Head of caudate nucleus (tissue), 42 donors: Measurements from ENCODE around the gene KAZN.
A peak's percentile ranks its signal among the peaks of the same experiment; 100 is the strongest.
"Not testable (repeated sequence)": the region's sequence is repeated elsewhere in the genome, so short reads cannot be mapped to it uniquely, and the experiment has no call there.

Experiments
- DNase-seq, 42 donors: peaks; one replicate each; pipeline versions ENCODE4 v3.0.0 to v3.0.0-alpha.2; 2020 to 2021; ENCODE audit warnings: mixed read lengths in 7 of 42
- intact Hi-C: fragments of 100-400 bp; cut with DNase I; formaldehyde crosslinking; loops from one replicate; pipeline ENCODE4 v1.15.0; 2022

Gene KAZN

GRCh38 chr1:14955976-14956375, 357.5 kb downstream of the KAZN start:
- intact Hi-C loops, result no loop called here
- no peak for DNase-seq

DNA sequence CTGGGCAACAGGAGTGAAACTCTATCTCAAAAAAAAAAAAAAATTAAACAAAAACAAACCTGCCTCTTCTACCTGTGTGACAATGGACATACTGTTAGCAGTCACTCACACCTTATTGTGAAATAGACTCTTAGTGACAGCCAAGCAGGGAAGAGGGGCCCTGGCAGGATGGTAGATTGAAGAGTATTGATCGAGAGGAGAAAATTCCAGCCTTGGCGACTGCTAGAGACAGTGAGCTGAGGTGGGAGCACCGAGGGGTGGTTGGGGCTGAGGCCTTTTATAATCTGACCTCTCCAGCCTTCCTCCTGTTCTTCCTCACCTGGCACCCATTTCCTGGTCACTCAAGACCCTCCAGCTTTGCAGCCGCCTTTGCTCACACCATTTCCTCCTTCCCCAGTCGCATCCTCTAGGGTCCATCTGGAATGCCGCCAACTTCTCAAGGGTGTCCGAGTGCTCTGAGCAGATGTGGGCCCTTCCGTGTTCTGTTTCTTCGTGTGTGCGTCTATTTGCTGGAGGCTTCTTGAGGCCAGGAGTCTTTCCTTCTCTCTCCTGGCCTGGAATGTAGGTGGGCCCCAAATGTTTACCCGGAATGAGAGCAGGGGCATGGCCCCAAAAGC, 358.2 kb downstream of the KAZN start:
- no peak for DNase-seq

DNA sequence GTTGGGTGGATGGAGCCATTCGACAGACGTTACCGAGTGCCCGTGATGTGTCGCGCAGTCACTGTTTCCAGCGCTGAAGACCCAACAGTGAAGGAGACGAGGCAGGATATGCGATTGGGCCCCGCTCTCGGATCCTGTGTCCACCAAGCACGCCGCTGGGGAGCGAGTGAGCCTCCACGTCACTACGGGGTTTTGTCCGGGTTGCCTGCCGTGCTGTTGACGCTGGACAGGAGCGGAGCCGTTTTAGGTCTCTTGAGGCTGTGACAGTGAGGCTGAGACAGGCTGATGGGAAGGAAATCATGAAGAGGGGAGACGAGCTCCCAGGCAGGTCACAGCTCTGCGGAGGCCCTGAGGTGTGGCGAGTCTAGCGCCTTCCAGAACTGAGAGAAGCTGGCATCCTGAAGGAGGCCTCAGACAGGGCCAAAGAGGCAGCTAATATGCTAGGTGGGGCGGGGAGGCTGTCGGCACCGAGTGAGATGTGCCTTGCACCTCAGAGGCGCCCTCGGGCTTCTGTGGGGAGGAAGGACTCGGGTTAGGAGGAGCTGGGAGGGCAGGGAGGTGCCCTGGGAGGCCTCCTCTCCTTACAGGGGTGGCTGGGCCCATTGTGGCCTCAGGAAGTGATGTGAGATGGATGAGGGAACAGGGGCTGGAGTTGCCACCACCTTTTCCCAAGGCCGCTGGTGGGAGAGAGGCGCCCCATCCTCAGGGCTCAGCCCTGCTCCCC, 359.1 kb downstream of the KAZN start:
- DNase-seq, result no peak
- intact Hi-C loops, result no loop called here

More for the DNA sequence above, 358.2 kb downstream of the KAZN start:
- intact Hi-C loops, result no loop called here

- intact Hi-C loops, result no loop called here
- no peak for DNase-seq
Observed at GRCh38 chr1:14958249-14959058, 360.0 kb downstream of the KAZN start.

GRCh38 chr1:14959059-14959694, 360.7 kb downstream of the KAZN start:
- no peak for DNase-seq

GRCh38 chr1:14961661-14962267, 363.3 kb downstream of the KAZN start:
- DNase-seq, result no peak
- intact Hi-C loops, result no loop called here

More at GRCh38 chr1:14959059-14959694, 360.7 kb downstream of the KAZN start:
- intact Hi-C loops, result no loop called here

- intact Hi-C loops, result no loop called here
- no peak for DNase-seq
Observed at GRCh38 chr1:14962407-14962806, 363.9 kb downstream of the KAZN start.

DNA sequence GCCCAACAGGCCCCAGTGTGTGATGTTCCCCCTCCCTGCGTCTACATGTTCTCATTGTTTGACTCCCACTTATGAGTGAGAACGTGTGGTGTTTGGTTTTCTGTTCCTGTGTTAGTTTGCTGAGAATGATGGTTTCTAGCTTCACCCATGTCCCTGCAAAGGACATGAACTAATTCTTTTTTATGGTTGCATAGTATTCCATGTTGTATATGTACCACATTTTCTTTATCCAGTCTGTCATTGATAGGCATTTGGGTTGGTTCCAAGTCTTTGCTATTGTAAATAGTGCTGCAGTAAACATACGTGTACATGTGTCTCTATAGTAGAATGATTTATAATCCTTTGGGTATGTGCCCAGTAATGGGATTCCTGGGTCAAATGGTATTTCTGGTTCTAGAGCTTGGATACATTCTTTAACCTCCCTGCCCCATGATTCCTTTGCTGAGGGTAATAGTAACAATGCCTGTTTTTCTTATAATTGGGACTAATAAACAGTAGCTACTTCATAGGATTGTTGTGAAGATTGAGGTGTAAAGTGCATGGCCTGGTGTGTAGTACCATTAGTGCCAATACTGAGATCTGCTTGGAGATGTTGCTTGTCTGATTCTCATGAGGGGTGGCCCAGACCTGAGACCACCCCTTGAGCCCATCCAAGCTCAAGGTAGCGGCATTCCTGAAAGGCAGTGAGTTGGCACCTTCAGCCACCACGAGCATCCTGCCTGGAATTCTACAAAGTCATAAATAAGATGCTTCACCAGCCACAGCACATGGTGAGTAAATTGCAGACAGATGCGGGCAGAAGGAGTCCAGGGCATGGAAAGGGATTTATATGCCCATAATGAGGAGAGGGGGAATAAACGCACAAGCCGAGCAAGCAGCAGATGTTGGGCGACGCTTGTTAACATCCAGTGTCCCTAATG, 365.6 kb downstream of the KAZN start:
- intact Hi-C loops, DNase-seq: not testable (repeated sequence)

- no peak for DNase-seq
- intact Hi-C loops, result no loop called here
Observed at GRCh38 chr1:14964711-14965055, 366.2 kb downstream of the KAZN start.

DNA sequence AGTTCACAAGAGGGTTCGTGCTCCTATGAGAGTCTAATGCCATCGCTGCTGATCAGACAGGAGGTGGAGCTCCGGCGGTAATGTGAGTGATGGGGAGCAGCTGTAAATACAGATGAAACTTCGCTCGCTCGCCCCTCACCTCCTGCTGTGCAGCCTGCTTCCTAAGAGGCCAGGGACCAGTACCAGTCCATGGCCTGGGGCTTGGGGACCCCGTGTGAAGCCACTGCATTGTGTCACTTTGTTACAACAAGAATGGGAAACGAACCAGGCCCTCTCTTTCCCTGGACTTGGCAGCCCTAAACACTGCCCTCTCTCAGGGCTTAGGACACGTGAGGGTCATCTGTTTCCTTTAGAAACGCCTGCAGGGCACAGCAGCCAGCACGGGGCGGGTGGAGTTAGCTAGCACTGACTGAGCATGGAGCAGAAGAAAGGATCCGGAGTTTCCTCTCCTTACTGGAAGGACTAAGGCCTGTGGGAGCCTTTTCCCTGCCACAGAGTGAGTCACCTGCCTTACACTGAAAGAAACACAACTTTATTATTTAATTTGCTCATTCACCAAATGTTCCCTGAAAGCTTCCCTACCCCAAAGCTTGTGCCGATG, 369.9 kb downstream of the KAZN start:
- intact Hi-C loops, result no loop called here
- peak; percentile 21 to 90 (median 66) for DNase-seq

- peak in 23 of 42 donors; percentile 20 to 76 (median 41) for DNase-seq
- intact Hi-C loops, result no loop called here
Observed at GRCh38 chr1:14969006-14969405, 370.5 kb downstream of the KAZN start.

DNA sequence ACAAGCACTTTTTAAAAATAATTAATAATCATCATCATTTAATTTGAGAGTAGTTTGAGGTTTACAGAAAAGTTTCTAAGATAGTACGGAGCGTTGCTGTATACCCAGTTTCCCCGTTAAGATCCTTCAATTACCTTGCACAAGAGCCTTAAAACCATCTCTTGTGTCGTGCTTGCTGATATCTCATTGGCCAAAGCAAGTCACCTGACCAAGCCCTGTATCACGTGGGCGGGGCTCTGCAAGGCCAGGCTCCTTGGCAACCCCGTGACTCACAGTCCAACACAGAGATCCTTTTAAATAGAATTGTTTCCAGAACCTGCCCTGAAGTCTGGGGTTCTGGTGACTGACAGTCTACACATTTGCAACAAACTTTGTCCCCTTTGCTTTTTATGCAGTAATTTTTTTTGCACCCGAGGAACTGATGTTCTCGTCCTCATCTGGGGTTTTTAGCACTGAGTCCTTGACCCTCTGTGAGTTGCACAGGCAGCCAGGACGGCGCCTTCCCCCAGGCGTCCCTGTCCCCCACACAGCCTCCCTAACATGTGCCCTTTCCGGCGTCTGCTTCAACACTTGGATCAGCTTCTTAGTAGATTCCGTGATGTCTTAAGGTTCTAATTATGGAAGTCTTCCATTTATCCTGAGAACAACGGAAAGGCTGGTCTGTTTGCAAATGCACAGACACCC, 371.8 kb downstream of the KAZN start:
- intact Hi-C loops, result no loop called here
- DNase-seq, result peak in 36 of 42 donors; percentile 20 to 85 (median 55)

DNA sequence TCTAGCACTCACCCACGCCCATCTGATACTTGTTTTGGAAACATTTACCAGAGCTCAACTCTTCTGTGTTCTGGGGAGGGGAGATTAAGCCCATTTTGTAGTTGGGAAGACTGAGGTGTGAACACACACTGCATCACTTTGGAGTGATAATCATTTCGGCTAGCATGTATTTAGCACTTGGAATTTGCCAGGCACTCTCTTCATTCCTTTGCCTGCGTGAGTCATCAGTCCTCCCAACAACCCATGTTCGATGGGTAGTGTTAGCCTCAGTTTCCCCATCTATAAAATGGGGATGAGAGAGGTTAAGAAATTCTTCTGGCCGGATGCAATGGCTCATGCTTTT, 372.3 kb downstream of the KAZN start:
- intact Hi-C loops, result no loop called here
- no peak for DNase-seq

DNA sequence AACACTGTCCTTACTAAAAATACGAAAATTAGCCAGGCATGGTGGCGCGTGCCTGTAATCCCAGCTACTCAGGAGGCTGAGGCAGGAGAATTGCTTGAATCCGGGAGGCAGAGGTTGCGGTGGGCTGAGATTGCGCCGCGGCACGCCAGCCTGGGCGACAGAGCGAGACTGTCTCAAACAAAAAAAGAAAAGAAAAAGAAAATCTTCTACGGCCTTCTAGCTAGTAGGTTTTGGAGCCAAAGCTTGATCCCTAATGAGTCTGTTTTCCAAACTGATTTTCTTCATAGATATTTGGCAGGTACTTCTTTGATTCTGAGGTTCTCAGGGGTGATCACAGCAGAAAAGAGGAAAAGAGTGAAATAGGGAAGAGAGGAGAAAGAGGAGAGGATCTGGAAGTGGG, 372.7 kb downstream of the KAZN start:
- no peak for DNase-seq
- intact Hi-C loops, result no loop called here

GRCh38 chr1:14972107-14972506, 373.6 kb downstream of the KAZN start:
- no peak for DNase-seq
- intact Hi-C loops, result no loop called here

DNA sequence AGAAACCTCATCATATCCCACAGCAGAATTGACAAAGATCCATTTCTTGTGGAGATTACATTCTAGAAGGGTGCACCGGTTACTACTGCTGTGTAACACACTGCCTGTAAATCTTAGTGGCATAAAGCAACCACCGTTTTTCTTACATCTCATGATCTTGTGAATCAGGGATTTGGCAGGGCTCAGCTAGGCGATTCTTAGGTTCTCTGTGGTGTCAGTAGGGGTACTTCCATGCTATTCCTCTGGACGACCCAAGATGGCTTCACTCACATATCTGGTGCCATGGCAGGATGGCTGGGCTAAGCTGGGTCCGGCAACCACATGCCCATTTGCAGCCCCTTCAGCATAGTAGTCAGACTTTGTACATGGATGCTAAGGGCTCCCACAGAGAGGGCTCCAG, 375.3 kb downstream of the KAZN start:
- no peak for DNase-seq
- intact Hi-C loops, result no loop called here

- intact Hi-C loops, result no loop called here
- no peak for DNase-seq
Observed at GRCh38 chr1:14974361-14974760, 375.9 kb downstream of the KAZN start.
